Fibroblast of the aortic adventitia (primary cell): Measurements from ENCODE around the gene SNX21. TPM values are rescaled to one million over a fixed set of nuclear protein-coding genes. Genes with fewer than 3 reads are reported as not detected.

ENCODE experiments used
- DNase-seq: peaks from one replicate; pipeline ENCODE4 v3.0.0-alpha.2; 2010; ENCODE audit warnings: low read depth
- H3K4me3 ChIP-seq: 2 replicates; pipeline ENCODE4 v1.5.1; 2011; ENCODE audit warnings: low read depth, mild to moderate bottlenecking, control low read depth, low read length, moderate library complexity
- total RNA-seq: library from RNA; depleted of rRNA; stranded (reverse); fragments of >200 nt; gene quantifications from 2 replicates; pipeline ENCODE4 v1.2.3, GENCODE V29; 2012; ENCODE audit warnings: low replicate concordance
- TF ChIP-seq, protein P1 (sequence below): IDR thresholded peaks from 2 replicates; pipeline ENCODE4 v1.5.1; 2011; ENCODE audit warnings: mild to moderate bottlenecking, low read length, control low read depth, inconsistent platforms; ENCODE audit not compliant: insufficient read depth

SNX21 gene
- total RNA-seq, 1 donor, result 90.7 TPM

DNA sequence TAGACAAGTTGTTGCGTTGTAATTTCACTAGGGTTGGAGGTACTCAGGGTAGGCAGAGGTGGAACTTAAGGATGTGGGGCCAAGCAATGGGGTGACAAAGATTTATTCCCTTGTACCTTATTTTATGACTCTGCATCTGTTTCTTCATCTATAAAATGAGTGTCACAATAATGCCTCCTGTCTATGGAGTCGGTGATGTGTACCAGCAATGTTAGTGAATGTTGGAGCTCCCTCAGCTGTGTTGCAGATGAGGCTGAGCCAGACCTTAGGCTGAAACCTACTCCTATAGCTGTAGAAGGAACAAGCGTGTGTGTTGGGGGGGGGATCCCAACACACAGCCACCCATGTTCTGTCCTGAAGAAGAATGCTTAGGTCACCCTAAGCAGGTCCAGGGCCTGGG, 16.6 kb upstream of the SNX21 start:
- TF ChIP-seq, protein P1, sequence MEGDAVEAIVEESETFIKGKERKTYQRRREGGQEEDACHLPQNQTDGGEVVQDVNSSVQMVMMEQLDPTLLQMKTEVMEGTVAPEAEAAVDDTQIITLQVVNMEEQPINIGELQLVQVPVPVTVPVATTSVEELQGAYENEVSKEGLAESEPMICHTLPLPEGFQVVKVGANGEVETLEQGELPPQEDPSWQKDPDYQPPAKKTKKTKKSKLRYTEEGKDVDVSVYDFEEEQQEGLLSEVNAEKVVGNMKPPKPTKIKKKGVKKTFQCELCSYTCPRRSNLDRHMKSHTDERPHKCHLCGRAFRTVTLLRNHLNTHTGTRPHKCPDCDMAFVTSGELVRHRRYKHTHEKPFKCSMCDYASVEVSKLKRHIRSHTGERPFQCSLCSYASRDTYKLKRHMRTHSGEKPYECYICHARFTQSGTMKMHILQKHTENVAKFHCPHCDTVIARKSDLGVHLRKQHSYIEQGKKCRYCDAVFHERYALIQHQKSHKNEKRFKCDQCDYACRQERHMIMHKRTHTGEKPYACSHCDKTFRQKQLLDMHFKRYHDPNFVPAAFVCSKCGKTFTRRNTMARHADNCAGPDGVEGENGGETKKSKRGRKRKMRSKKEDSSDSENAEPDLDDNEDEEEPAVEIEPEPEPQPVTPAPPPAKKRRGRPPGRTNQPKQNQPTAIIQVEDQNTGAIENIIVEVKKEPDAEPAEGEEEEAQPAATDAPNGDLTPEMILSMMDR, result no peak
- H3K4me3 ChIP-seq, result no peak overlapping the region
- DNase-seq, result no peak

DNA sequence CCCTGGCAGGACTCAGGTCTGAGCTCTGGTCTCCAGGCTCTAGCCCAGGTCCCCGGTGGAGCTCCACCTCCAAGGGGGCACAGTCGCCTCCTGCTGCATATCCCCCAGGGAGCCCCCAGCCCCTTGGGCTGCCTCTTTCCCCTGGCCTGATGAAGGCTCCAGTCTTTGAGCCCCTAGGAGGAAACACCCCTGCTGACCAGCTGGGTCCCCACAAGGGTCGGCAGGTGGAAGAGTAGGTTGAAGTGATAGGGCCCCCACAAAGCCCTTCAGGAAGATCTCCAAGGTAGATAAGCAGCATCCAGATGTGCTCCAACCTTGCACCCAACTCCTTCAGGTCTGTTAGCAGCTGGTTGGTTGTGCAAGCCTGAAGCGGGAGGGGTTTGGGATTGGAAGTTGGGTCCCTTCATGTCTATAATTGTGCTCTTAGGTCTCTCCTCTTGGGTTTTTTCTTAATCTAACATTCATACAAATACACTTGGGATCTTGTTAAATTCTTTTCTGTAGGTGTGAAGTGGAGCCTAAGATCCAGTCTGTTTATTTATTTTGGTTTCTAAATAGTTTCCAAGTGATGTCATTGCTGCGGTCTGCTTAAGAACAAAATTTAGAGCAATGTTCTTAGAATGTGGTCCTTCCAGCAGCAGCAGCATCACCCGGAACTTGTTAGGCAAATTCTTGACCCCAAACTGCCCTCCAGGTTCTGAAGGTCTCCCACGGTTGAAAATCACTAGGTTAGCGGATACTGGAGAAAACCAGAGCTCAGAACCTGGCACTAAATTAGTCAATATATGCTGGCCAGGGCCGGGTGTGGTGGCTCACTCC, 16.0 kb upstream of the SNX21 start:
- no peak overlapping the region for H3K4me3 ChIP-seq
- TF ChIP-seq, protein P1, result no peak
- DNase-seq, result peak; percentile 63

DNA sequence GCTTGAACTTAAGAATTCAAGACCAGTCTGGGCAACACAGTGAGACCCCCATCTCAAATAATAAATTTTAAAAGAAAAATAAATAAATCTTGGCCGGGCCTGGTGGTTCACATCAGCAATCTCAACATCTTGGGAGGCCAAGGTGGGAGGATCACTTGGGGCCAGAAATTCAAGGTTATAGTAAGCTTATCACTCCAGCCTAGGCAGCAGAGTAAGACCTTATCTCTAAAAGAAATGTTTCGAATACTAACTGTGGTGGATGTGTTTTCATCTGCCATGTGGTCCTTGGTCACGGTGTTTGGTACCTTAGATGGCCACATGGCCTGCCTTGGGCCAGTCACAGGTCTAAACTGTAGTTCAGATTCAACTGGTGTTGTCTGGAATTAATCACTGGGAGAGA, 15.4 kb upstream of the SNX21 start:
- TF ChIP-seq, protein P1, result no peak
- no peak overlapping the region for H3K4me3 ChIP-seq
- DNase-seq, result no peak

DNA sequence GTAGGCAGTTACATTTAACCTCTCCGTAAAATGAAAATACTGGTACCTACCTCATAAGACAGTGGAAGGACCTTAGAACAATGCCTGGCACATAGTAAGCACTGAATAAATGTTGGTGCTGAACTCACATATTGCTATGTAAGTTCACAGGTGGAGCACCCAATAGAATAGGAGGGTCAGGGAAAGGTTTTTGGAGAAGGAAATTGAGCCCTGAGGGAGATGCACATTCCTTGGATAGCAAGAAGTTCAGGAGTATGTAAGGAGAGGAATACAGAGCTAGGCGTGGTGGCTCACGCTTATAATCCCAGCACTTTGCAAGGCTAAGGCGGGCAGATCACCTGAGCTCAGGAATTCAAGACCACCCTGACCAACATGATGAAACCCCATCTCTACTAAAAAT, 14.1 kb upstream of the SNX21 start:
- no peak for DNase-seq
- TF ChIP-seq, protein P1, result no peak
- no peak overlapping the region for H3K4me3 ChIP-seq

DNA sequence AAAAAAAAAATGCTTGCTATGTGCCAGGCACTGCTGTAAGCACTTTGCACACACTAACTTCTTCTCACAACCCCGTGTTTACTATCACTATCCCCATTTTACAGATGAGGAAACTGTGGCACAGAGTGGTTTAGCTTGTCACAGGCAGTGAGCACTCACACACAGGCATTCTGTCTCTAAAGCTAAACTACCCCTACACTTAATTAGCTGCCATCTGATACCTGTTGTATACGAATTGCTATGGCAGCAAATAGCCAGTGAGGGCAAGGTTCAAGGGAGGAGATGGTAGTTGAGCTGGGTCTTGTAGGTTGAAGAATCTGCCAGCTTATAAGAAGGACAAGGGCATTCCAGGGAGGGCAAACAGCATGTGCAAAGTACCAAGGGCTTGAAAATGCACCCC, 11.7 kb upstream of the SNX21 start:
- DNase-seq, result no peak
- TF ChIP-seq, protein P1, result no peak
- H3K4me3 ChIP-seq, result no peak overlapping the region

DNA sequence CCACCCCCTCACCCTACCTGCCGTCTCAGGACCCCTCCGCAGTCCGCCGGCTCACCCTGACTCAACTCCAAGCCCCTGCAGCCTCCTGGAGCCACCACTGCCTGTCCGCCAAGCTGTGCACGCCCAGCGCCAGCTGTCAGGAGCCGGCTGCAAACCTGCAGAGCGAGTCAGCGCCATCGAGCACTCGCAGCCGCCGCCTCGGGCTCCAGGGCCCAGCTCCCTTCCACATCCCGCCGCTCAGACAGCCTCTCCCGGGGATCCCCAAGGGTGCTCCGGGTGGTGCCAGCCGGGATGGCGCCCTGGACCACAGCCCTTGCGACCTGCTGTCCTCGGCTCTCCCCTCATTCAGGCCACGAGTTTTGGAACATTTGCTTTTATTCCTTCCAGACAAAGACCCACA, 10.7 kb upstream of the SNX21 start:
- DNase-seq, result no peak
- no peak overlapping the region for H3K4me3 ChIP-seq
- TF ChIP-seq, protein P1, result no peak
